H1 (cell line): ENCODE measurements around the gene RBM20. TPM values are rescaled to one million over a fixed set of nuclear protein-coding genes. Genes with fewer than 3 reads are reported as not detected.

Experiments used
- CTCF ChIA-PET: fragments of 300-600 bp; sonication (Branson Sonifier 250); formaldehyde crosslinking; loops from one replicate; lab custom pipeline; 2021; ENCODE audit not compliant: partially characterized antibody; lab: Charles Lee
- POLR2A ChIA-PET: fragments of 300-600 bp; sonication (Branson Sonifier 250); formaldehyde crosslinking; loops from one replicate; lab custom pipeline; 2021; ENCODE audit warnings: inconsistent platforms; ENCODE audit not compliant: partially characterized antibody; lab: Charles Lee
- DNase-seq, 2 experiments: peaks; one replicate each; pipeline versions ENCODE4 v3.0.0 to v3.0.0-alpha.2; 2010 to 2022; ENCODE audit warnings: low spot score in 2 of 2, low read depth in 1 of 2, mixed read lengths in 1 of 2
- FAIRE-seq: peaks from 2 replicates; lab custom pipeline; 2011; peaks lifted over from hg19 to GRCh38; lab: Jason Lieb, UNC
- H2AFZ ChIP-seq: 2 replicates; pipeline ENCODE4 v1.8.1; 2012; ENCODE audit warnings: low read length, inconsistent platforms
- H2AK5ac ChIP-seq: 2 replicates; pipeline ENCODE4 v1.6.1; 2013; ENCODE audit warnings: low read depth, low read length
- H2BK120ac ChIP-seq: replicated peaks from 2 replicates; pipeline ENCODE3; 2013; ENCODE audit warnings: low read depth, low read length, inconsistent platforms
- H2BK12ac ChIP-seq: 2 replicates; pipeline ENCODE4 v1.6.1; 2013; ENCODE audit warnings: low read depth, low read length
- H2BK15ac ChIP-seq: 2 replicates; pipeline ENCODE4 v1.6.1; 2013; ENCODE audit warnings: low read length
- H2BK20ac ChIP-seq: 2 replicates; pipeline ENCODE4 v1.6.1; 2013; ENCODE audit warnings: low read length
- H2BK5ac ChIP-seq: 2 replicates; pipeline ENCODE4 v1.6.1; 2013; ENCODE audit warnings: low read depth, low read length
- H3K14ac ChIP-seq: 2 replicates; pipeline ENCODE4 v1.6.1; 2013; ENCODE audit warnings: inconsistent platforms; ENCODE audit not compliant: insufficient read length
- H3K18ac ChIP-seq: 2 replicates; pipeline ENCODE4 v1.6.1; 2013; ENCODE audit warnings: low read length; ENCODE audit errors: extremely low read depth
- H3K23ac ChIP-seq: 2 replicates; pipeline ENCODE4 v1.6.1; 2013; ENCODE audit warnings: inconsistent platforms; ENCODE audit not compliant: insufficient read length
- H3K23me2 ChIP-seq: 2 replicates; pipeline ENCODE4 v1.6.1; 2013; ENCODE audit warnings: low read depth, low read length
- H3K27ac ChIP-seq: 2 replicates; pipeline ENCODE4 v1.6.1; 2011; ENCODE audit warnings: low read depth, low read length, inconsistent platforms
- H3K27me3 ChIP-seq, 4 experiments: replicated peaks in 1 of 4; 1 replicate in 1 of 4; 2 replicates in 3 of 4; pipeline versions ENCODE4 v1.6.1 to v1.8.1; 2011 to 2013; ENCODE audit warnings: low read length in 3 of 4, mild to moderate bottlenecking in 3 of 4, inconsistent platforms in 2 of 4, mixed read lengths in 2 of 4, moderate library complexity in 1 of 4; ENCODE audit not compliant: control insufficient read depth in 3 of 4, insufficient read depth in 3 of 4; ENCODE audit errors: extremely low read depth in 1 of 4
- H3K36me3 ChIP-seq, 4 experiments: 2 replicates each; pipeline versions ENCODE4 v1.6.1 to v1.8.1; 2011 to 2013; ENCODE audit warnings: mild to moderate bottlenecking in 4 of 4, low read length in 3 of 4, moderate library complexity in 2 of 4, control low read depth in 1 of 4, inconsistent platforms in 1 of 4; ENCODE audit not compliant: insufficient read depth in 4 of 4, control insufficient read depth in 2 of 4
- H3K4ac ChIP-seq: replicated peaks from 2 replicates; pipeline ENCODE3; 2013; ENCODE audit warnings: low read length, low read depth, mixed read lengths, inconsistent platforms; ENCODE audit not compliant: insufficient read length
- H3K4me1 ChIP-seq, 4 experiments: replicated peaks in 1 of 4; 1 replicate in 1 of 4; 2 replicates in 3 of 4; pipeline versions ENCODE4 v1.6.1 to v1.8.1; 2011 to 2013; ENCODE audit warnings: low read length in 3 of 4, inconsistent platforms in 2 of 4, mixed read lengths in 1 of 4; ENCODE audit not compliant: insufficient read depth in 4 of 4, control insufficient read depth in 3 of 4
- H3K4me2 ChIP-seq, 2 experiments: 2 replicates each; pipeline versions ENCODE4 v1.6.1 to v1.8.1; 2011 to 2013; ENCODE audit warnings: low read depth in 2 of 2, low read length in 2 of 2, control low read depth in 1 of 2, inconsistent platforms in 1 of 2, mild to moderate bottlenecking in 1 of 2; ENCODE audit not compliant: insufficient read depth in 1 of 2
- H3K4me3 ChIP-seq, 4 experiments: fragments of 200-600, 300-600 bp in 1 of 4; sonication (generic), shearing (Covaris generic), sonication (Bioruptor Twin) in 1 of 4; 2 replicates each; pipeline versions ENCODE4 v1.5.1 to v1.8.1; 2011 to 2016; ENCODE audit warnings: low read length in 4 of 4, low read depth in 3 of 4, control low read depth in 2 of 4, inconsistent platforms in 2 of 4, mild to moderate bottlenecking in 2 of 4, mixed read lengths in 1 of 4, moderate library complexity in 1 of 4; ENCODE audit not compliant: insufficient read depth in 2 of 4; ENCODE audit errors: extremely low read depth in 1 of 4
- H3K56ac ChIP-seq: replicated peaks from 2 replicates; pipeline ENCODE3; 2013; ENCODE audit warnings: low read depth, mild to moderate bottlenecking, mixed read lengths, low read length, inconsistent platforms; ENCODE audit not compliant: insufficient read length
- H3K79me1 ChIP-seq: 2 replicates; pipeline ENCODE4 v1.6.1; 2013; ENCODE audit warnings: low read depth, low read length, control low read depth
- H3K79me2 ChIP-seq, 2 experiments: 2 replicates each; pipeline versions ENCODE4 v1.6.1 to v1.8.1; 2012 to 2013; ENCODE audit warnings: low read length in 2 of 2, mild to moderate bottlenecking in 2 of 2, inconsistent platforms in 1 of 2; ENCODE audit not compliant: insufficient read depth in 2 of 2, control insufficient read depth in 1 of 2
- H3K9ac ChIP-seq, 4 experiments: replicated peaks in 1 of 4; 1 replicate in 1 of 4; 2 replicates in 3 of 4; pipeline versions ENCODE4 v1.6.1 to v1.8.1; 2011 to 2013; ENCODE audit warnings: low read depth in 3 of 4, low read length in 3 of 4, control low read depth in 2 of 4, mild to moderate bottlenecking in 2 of 4, moderate library complexity in 2 of 4, inconsistent platforms in 1 of 4; ENCODE audit errors: extremely low read depth in 1 of 4
- H3K9me3 ChIP-seq, 2 experiments: 2 replicates each; pipeline versions ENCODE4 v1.6.1 to v1.8.1; 2012 to 2013; ENCODE audit warnings: mild to moderate bottlenecking in 2 of 2, moderate library complexity in 2 of 2, control low read depth in 1 of 2, inconsistent platforms in 1 of 2, low read depth in 1 of 2, low read length in 1 of 2, mixed read lengths in 1 of 2; ENCODE audit not compliant: insufficient read depth in 2 of 2
- H4K20me1 ChIP-seq, 2 experiments: replicated peaks in 1 of 2; 2 replicates each; pipeline versions ENCODE3 to v1.8.1; 2011 to 2013; ENCODE audit warnings: inconsistent platforms in 2 of 2, low read length in 2 of 2, mild to moderate bottlenecking in 1 of 2; ENCODE audit not compliant: insufficient read depth in 2 of 2, control insufficient read depth in 1 of 2
- H4K5ac ChIP-seq: 2 replicates; pipeline ENCODE4 v1.6.1; 2013; ENCODE audit warnings: low read length, low read depth, mixed read lengths, inconsistent platforms; ENCODE audit not compliant: insufficient read length
- H4K8ac ChIP-seq: 2 replicates; pipeline ENCODE4 v1.8.0; 2013; ENCODE audit warnings: mild to moderate bottlenecking, moderate library complexity, low read length, inconsistent platforms; ENCODE audit not compliant: insufficient read depth; ENCODE audit errors: extremely low read depth
- H4K91ac ChIP-seq: replicated peaks from 2 replicates; pipeline ENCODE3; 2013; ENCODE audit warnings: low read length, mixed read lengths, inconsistent platforms; ENCODE audit not compliant: insufficient read length
- EZH2 ChIP-seq: fragments of 200-600 bp; sonication (generic); IDR thresholded peaks from 2 replicates; pipeline ENCODE4 v1.7.1; 2012; ENCODE audit warnings: low read depth, mild to moderate bottlenecking, moderate library complexity, low read length, inconsistent platforms; ENCODE audit not compliant: severe bottlenecking
- HDAC2 ChIP-seq, 2 experiments: fragments of 300-600 bp in 1 of 2; sonication (generic) in 1 of 2; IDR thresholded peaks; 2 replicates each; pipeline ENCODE4 v1.6.1; 2011 to 2012; ENCODE audit warnings: low read depth in 2 of 2, low read length in 2 of 2, mild to moderate bottlenecking in 2 of 2, moderate library complexity in 2 of 2, borderline replicate concordance in 1 of 2, inconsistent platforms in 1 of 2
- KDM1A ChIP-seq: fragments of 200-600, 300-600 bp; sonication (generic); IDR thresholded peaks from 2 replicates; pipeline ENCODE4 v1.7.1; 2016; ENCODE audit warnings: mild to moderate bottlenecking, low read length, borderline replicate concordance
- KDM5A ChIP-seq: fragments of 200-600 bp; IDR thresholded peaks from 2 replicates; pipeline ENCODE4 v1.7.1; 2012; ENCODE audit warnings: mild to moderate bottlenecking, low read length, inconsistent platforms, mixed read lengths
- POLR2AphosphoS5 ChIP-seq: IDR thresholded peaks from 2 replicates; pipeline ENCODE4 v1.6.1; 2011; ENCODE audit warnings: low read depth, low read length
- TAF7 ChIP-seq: optimal IDR thresholded peaks from 2 replicates; pipeline ENCODE3; 2011; ENCODE audit warnings: low read depth, mild to moderate bottlenecking, inconsistent platforms, low read length, moderate library complexity, borderline replicate concordance
- WGBS, 2 experiments: shearing (Covaris generic) in 1 of 2; methylation state at CpG; one replicate each; pipeline versions ENCODE4 v1.1.6 to v1.1.7; 2013 to 2015; ENCODE audit warnings: low lambda C conversion rate in 2 of 2, mixed read lengths in 2 of 2, inconsistent platforms in 1 of 2, low coverage in 1 of 2, missing lambda C conversion rate in 1 of 2; ENCODE audit not compliant: insufficient replicate concordance in 2 of 2, insufficient coverage in 1 of 2, insufficient read length in 1 of 2; ENCODE audit errors: extremely low coverage in 1 of 2, missing lambda C conversion rate in 1 of 2; 5-methylcytosine and 5-hydroxymethylcytosine counted together
- polyA plus RNA-seq, 7 experiments: library from polyadenylated mRNA; depleted of rRNA in 3 of 7; stranded (reverse) in 5 of 7; unstranded in 2 of 7; fragments of >200 nt in 5 of 7; fragments of 200-250 nt in 2 of 7; gene quantifications; 1 replicate in 5 of 7; 2 replicates in 1 of 7; 4 replicates in 1 of 7; pipeline versions ENCODE4 v1.2.1 to v1.2.3, GENCODE V29; 2011 to 2013; ENCODE audit warnings: missing spikeins in 2 of 7, mixed read lengths in 2 of 7
- total RNA-seq: library from RNA; stranded (reverse); fragmentation: NEBNext Ultra II Directional; extraction: Animal tissue kit (Norgen Biotek cat#: 25700); gene quantifications from 2 replicates; pipeline ENCODE4 v1.2.1, GENCODE V29; 2021

RBM20 gene
- total and polyA plus RNA-seq, 2 of the 8 experiments (the other 6 are each of a cell fraction or from before 2014, with no cell fraction given) = 0.05 to 0.63 TPM

DNA sequence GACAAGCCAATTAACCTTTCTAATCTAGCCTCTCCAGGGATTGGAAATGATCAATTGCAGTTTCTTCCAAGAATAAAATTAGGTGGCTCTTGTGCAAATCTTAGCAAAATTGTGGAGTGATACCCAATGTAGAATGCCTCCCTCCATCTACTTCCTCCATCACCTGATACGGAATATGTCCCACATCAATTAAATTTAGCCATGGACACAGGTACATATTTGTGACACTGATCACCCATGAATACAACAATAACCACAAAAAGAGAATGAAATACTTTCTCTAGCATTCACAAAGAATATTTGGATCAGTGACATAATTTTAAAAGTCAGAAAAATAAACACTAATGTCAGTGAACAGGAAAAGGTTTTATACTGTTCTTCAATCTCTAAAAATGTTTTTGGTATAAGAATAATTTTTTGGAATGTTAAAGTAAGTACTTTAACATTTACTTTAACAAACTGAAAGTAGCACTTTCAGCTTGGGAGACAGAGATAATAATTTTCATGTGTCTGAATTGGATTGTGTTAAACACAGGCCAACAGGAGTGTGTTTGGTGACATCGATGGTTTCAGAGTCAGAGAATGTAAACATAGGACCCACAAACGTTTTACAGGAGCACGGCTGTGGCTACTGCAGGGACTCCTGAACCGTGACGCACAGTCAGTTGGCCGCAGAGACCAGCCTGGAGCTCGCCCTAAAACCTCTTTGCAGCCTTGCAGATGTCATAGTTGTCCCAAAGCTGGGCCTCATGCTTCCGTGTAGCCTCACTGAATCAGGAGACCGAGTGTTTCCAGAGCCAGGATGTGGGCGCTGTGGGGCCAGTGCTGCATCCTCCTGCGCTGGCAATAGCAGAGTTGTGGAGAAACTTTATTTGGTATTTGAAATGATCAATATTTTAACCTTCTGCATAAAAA is 7.2 kb downstream of the RBM20 start:
- no peak overlapping the region for H2BK120ac ChIP-seq
- H2BK15ac ChIP-seq = no peak overlapping the region
- H3K79me2 ChIP-seq = no peaks in the 10 kb centered on the region
- no peak overlapping the region for H2BK5ac ChIP-seq
- 76% methylated on average over 12 of the region's 12 CpGs; no CpG with 5 or more reads in 1 of the 2 experiments for WGBS, 2 experiments
- H3K4me2 ChIP-seq = no peak overlapping the region
- H3K36me3 ChIP-seq = no peaks in the 10 kb centered on the region
- no peaks in the 10 kb centered on the region for H3K9me3 ChIP-seq
- H3K23ac ChIP-seq = no peak overlapping the region
- no peaks in the 10 kb centered on the region for H3K79me1 ChIP-seq
- H2AFZ ChIP-seq = no peak overlapping the region
- FAIRE-seq = no peak
- no peak for DNase-seq
- no peak for TF ChIP-seq KDM1A
- no peak for TF ChIP-seq TAF7
- no peak for TF ChIP-seq POLR2AphosphoS5
- TF ChIP-seq HDAC2 (IDR thresholded peaks at IDR 0.05; ENCODE audit: borderline replicate concordance in 1 of 2, low read depth in 2 of 2, low read length in 2 of 2) = no peak
- no peak for TF ChIP-seq KDM5A
- no peak for TF ChIP-seq EZH2
- H4K8ac ChIP-seq = peak overlapping the region; percentile 68; the same call in 1 of the 2 replicates
- no peak overlapping the region for H3K27ac ChIP-seq
- no peak overlapping the region for H3K14ac ChIP-seq
- no peak overlapping the region for H3K4me3 ChIP-seq
- H3K56ac ChIP-seq = no peak overlapping the region
- peaks cover 0 to 4% (median 1%) of the 10 kb centered on the region in 4 experiments; a peak in 4 of 7 replicates for H3K27me3 ChIP-seq
- no peak overlapping the region for H2AK5ac ChIP-seq
- H4K20me1 ChIP-seq = no peaks in the 10 kb centered on the region
- H4K5ac ChIP-seq = no peak overlapping the region
- H2BK12ac ChIP-seq = no peak overlapping the region
- no peak overlapping the region for H2BK20ac ChIP-seq
- H3K4ac ChIP-seq = no peak overlapping the region
- CTCF ChIA-PET = interaction anchor here (0.5 kb wide), 1 partner anchor 13 kb away, joined by 3 read pairs; no protein-coding TSS in a partner anchor
- POLR2A ChIA-PET = no interaction called here
- no peak overlapping the region for H4K91ac ChIP-seq
- no peak overlapping the region for H3K18ac ChIP-seq
- H3K23me2 ChIP-seq = no peaks in the 10 kb centered on the region
- H3K4me1 ChIP-seq = peaks cover 0 to 9% (median 3%) of the 10 kb centered on the region in 4 experiments; a peak in 2 of 7 replicates
- no peak overlapping the region for H3K9ac ChIP-seq
